Airway epithelial cell (primary cell): ENCODE results near the gene SETD5. TPM values are rescaled to one million over a fixed set of nuclear protein-coding genes. Genes with fewer than 3 reads are reported as not detected.

Experiments used
- total RNA-seq: library from RNA; depleted of rRNA; stranded (reverse); fragments of >200 nt; gene quantifications from 2 replicates; pipeline ENCODE4 v1.2.3, GENCODE V29; 2015

The SETD5 gene, protein sequence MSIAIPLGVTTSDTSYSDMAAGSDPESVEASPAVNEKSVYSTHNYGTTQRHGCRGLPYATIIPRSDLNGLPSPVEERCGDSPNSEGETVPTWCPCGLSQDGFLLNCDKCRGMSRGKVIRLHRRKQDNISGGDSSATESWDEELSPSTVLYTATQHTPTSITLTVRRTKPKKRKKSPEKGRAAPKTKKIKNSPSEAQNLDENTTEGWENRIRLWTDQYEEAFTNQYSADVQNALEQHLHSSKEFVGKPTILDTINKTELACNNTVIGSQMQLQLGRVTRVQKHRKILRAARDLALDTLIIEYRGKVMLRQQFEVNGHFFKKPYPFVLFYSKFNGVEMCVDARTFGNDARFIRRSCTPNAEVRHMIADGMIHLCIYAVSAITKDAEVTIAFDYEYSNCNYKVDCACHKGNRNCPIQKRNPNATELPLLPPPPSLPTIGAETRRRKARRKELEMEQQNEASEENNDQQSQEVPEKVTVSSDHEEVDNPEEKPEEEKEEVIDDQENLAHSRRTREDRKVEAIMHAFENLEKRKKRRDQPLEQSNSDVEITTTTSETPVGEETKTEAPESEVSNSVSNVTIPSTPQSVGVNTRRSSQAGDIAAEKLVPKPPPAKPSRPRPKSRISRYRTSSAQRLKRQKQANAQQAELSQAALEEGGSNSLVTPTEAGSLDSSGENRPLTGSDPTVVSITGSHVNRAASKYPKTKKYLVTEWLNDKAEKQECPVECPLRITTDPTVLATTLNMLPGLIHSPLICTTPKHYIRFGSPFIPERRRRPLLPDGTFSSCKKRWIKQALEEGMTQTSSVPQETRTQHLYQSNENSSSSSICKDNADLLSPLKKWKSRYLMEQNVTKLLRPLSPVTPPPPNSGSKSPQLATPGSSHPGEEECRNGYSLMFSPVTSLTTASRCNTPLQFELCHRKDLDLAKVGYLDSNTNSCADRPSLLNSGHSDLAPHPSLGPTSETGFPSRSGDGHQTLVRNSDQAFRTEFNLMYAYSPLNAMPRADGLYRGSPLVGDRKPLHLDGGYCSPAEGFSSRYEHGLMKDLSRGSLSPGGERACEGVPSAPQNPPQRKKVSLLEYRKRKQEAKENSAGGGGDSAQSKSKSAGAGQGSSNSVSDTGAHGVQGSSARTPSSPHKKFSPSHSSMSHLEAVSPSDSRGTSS (N-terminal part only)
- 49.1 and 66.0 TPM in 2 replicates for total RNA-seq

GRCh38 chr3:9397332-9397905 is at the start of gene SETD5:
TSS of gene SETD5 (plus strand) at chr3:9397615. CDS start at chr3:9428939, 31,324 bp downstream.

GRCh38 chr3:9362731-9363530 is 34.5 kb upstream of the SETD5 start, which contains the start of gene THUMPD3:
TSS of gene THUMPD3 (plus strand) at chr3:9363054. CDS start at chr3:9365069, 2,015 bp downstream.

Other genes with a start within 250 kb of the SETD5 start
- gene SRGAP3, start 148.0 kb upstream of the SETD5 start, total RNA-seq, result 16.1 and 18.8 TPM in 2 replicates
- 24.2 and 31.7 TPM in 2 replicates for gene THUMPD3, start 34.6 kb upstream of the SETD5 start, total RNA-seq
- gene LHFPL4, start 156.2 kb downstream of the SETD5 start, total RNA-seq, result not detected in 2 replicates